Neuronal stem cell (in vitro differentiated cells): ENCODE measurements around the gene METTL9.

Experiments used
- DNase-seq: peaks from one replicate; pipeline ENCODE4 v3.0.0-alpha.2; 2013; ENCODE audit warnings: low spot score
- H2AFZ ChIP-seq: one replicate; pipeline ENCODE4 v1.6.1; 2013; ENCODE audit warnings: mild to moderate bottlenecking, low read length, inconsistent platforms
- H2AK5ac ChIP-seq: 2 replicates; pipeline ENCODE4 v1.6.1; 2013; ENCODE audit warnings: low read depth, mild to moderate bottlenecking, inconsistent platforms, low read length, moderate library complexity, mixed read lengths
- H2BK120ac ChIP-seq: 2 replicates; pipeline ENCODE4 v1.6.1; 2013; ENCODE audit warnings: low read depth, mild to moderate bottlenecking, inconsistent platforms, low read length, moderate library complexity, mixed read lengths
- H2BK12ac ChIP-seq: one replicate; pipeline ENCODE4 v1.6.1; 2013; ENCODE audit warnings: low read length, inconsistent platforms
- H2BK15ac ChIP-seq: 2 replicates; pipeline ENCODE4 v1.6.1; 2013; ENCODE audit warnings: mild to moderate bottlenecking, low read length, inconsistent platforms, mixed read lengths
- H2BK5ac ChIP-seq: one replicate; pipeline ENCODE4 v1.6.1; 2013; ENCODE audit warnings: inconsistent platforms, mild to moderate bottlenecking, low read length, moderate library complexity
- H3K14ac ChIP-seq: one replicate; pipeline ENCODE4 v1.6.1; 2013; ENCODE audit warnings: low read length, inconsistent platforms
- H3K18ac ChIP-seq: 2 replicates; pipeline ENCODE4 v1.6.1; 2013; ENCODE audit warnings: low read length, inconsistent platforms
- H3K23ac ChIP-seq: 2 replicates; pipeline ENCODE4 v1.6.1; 2013; ENCODE audit warnings: low read depth, mild to moderate bottlenecking, mixed read lengths, low read length, inconsistent platforms; ENCODE audit not compliant: poor library complexity
- H3K27ac ChIP-seq: replicated peaks from 3 replicates; pipeline ENCODE4 v1.5.1; 2013; ENCODE audit warnings: low read length, inconsistent platforms
- H3K27me3 ChIP-seq, 3 experiments: 2 replicates each; pipeline ENCODE4 v1.6.1; 2013; ENCODE audit warnings: low read length in 3 of 3, mild to moderate bottlenecking in 2 of 3, inconsistent platforms in 1 of 3, low read depth in 1 of 3, mixed read lengths in 1 of 3, moderate library complexity in 1 of 3; ENCODE audit not compliant: control insufficient read depth in 3 of 3, insufficient read depth in 3 of 3
- H3K36me3 ChIP-seq, 2 donors: replicated peaks in 1 of 2; 2 replicates each; pipeline ENCODE4 v1.6.1; 2013; ENCODE audit warnings: low read length in 2 of 2; ENCODE audit not compliant: control insufficient read depth in 2 of 2, insufficient read depth in 2 of 2
- H3K4ac ChIP-seq: 2 replicates; pipeline ENCODE4 v1.6.1; 2013; ENCODE audit warnings: inconsistent platforms, mild to moderate bottlenecking, low read length, moderate library complexity
- H3K4me1 ChIP-seq, 2 donors: 1 replicate in 1 of 2; 2 replicates in 1 of 2; pipeline ENCODE4 v1.6.1; 2013; ENCODE audit warnings: low read length in 2 of 2, low read depth in 1 of 2; ENCODE audit not compliant: control insufficient read depth in 2 of 2, insufficient read depth in 1 of 2
- H3K4me2 ChIP-seq: one replicate; pipeline ENCODE4 v1.6.1; 2013; ENCODE audit warnings: mild to moderate bottlenecking, low read length, inconsistent platforms; ENCODE audit not compliant: insufficient read depth, poor library complexity, severe bottlenecking
- H3K4me3 ChIP-seq, 2 donors: 2 replicates each; pipeline ENCODE4 v1.5.1; 2013; ENCODE audit warnings: low read length in 2 of 2, mild to moderate bottlenecking in 2 of 2, inconsistent platforms in 1 of 2, moderate library complexity in 1 of 2
- H3K79me1 ChIP-seq: one replicate; pipeline ENCODE4 v1.6.1; 2013; ENCODE audit warnings: low read depth, mild to moderate bottlenecking, inconsistent platforms, low read length, moderate library complexity
- H3K9ac ChIP-seq: one replicate; pipeline ENCODE4 v1.6.1; 2013; ENCODE audit warnings: mild to moderate bottlenecking, low read depth, low read length, inconsistent platforms; ENCODE audit not compliant: poor library complexity
- H3K9me3 ChIP-seq, 2 donors: replicated peaks in 1 of 2; 2 replicates each; pipeline versions ENCODE3 to v1.6.1; 2013; ENCODE audit warnings: low read length in 2 of 2, mild to moderate bottlenecking in 2 of 2, inconsistent platforms in 1 of 2, low read depth in 1 of 2, mixed read lengths in 1 of 2, moderate library complexity in 1 of 2; ENCODE audit not compliant: control insufficient read depth in 2 of 2, insufficient read depth in 1 of 2
- H4K8ac ChIP-seq: one replicate; pipeline ENCODE4 v1.6.1; 2013; ENCODE audit warnings: low read depth, mild to moderate bottlenecking, inconsistent platforms, low read length, moderate library complexity
- H4K91ac ChIP-seq: one replicate; pipeline ENCODE4 v1.6.1; 2013; ENCODE audit warnings: low read length, low read depth, mild to moderate bottlenecking, inconsistent platforms; ENCODE audit not compliant: poor library complexity
- WGBS, 2 donors: extraction: QIAGEN DNeasy Blood & Tissue Kit; methylation state at CpG; one replicate each; pipeline ENCODE4 v1.1.7; 2013; ENCODE audit warnings: missing lambda C conversion rate in 2 of 2, mixed read lengths in 1 of 2; ENCODE audit not compliant: insufficient read length in 2 of 2, insufficient replicate concordance in 1 of 2; ENCODE audit errors: extremely low coverage in 2 of 2; 5-methylcytosine and 5-hydroxymethylcytosine counted together

METTL9 gene

GRCh38 chr16:21593530-21594289, 5.7 kb upstream of the METTL9 start:
- no CpG with 5 or more reads among the region's 7 CpGs for whole genome bisulfite sequencing, 2 donors
- Histone ChIP-seq H3K4me3 (no peak overlapping the region), H3K9ac (no peak overlapping the region), H3K9me3 (no peaks in the 10 kb centered on the region), H3K79me1 (no peaks in the 10 kb centered on the region), H3K23ac (no peak overlapping the region), H4K91ac (no peak overlapping the region), H2BK120ac (no peak overlapping the region), H3K27me3 (peaks cover 0 to 10% (median 0%) of the 10 kb centered on the region in 3 experiments), H2BK15ac (no peak overlapping the region), H4K8ac (no peak overlapping the region), H3K27ac (no peak overlapping the region), H3K4me2 (no peak overlapping the region), H2BK5ac (no peak overlapping the region), H3K14ac (no peak overlapping the region), H3K18ac (no peak overlapping the region), H3K4me1 (peaks cover 0 to 3% of the 10 kb centered on the region in 2 donors), H3K36me3 (no peaks in the 10 kb centered on the region), H2BK12ac (no peak overlapping the region), H2AK5ac (no peak overlapping the region), H3K4ac (no peak overlapping the region), H2AFZ (no peak overlapping the region)
- DNase-seq: no peak

- no CpG with 5 or more reads among the region's 2 CpGs for WGBS, 2 donors
- no peak for DNase-seq
- no peak overlapping the region for H3K23ac ChIP-seq
- no peak overlapping the region for H3K27ac ChIP-seq
- no peak overlapping the region for H2AK5ac ChIP-seq
- no peak overlapping the region for H3K18ac ChIP-seq
- peak overlapping the region; percentile 84 for H2AFZ ChIP-seq
- peaks cover 0 to 12% of the 10 kb centered on the region in 2 donors for H3K4me1 ChIP-seq
- H3K4me2 ChIP-seq: no peak overlapping the region
- no peak overlapping the region for H2BK12ac ChIP-seq
- H3K4ac ChIP-seq: no peak overlapping the region
- no peaks in the 10 kb centered on the region for H3K9me3 ChIP-seq
- H2BK5ac ChIP-seq: no peak overlapping the region
- H3K9ac ChIP-seq: no peak overlapping the region
- peaks cover 0 to 4% of the 10 kb centered on the region in 2 donors for H3K36me3 ChIP-seq
- no peak overlapping the region for H3K14ac ChIP-seq
- no peak overlapping the region for H2BK15ac ChIP-seq
- no peaks in the 10 kb centered on the region for H3K79me1 ChIP-seq
- no peak overlapping the region for H4K91ac ChIP-seq
- H2BK120ac ChIP-seq: no peak overlapping the region
- H3K27me3 ChIP-seq: peaks cover 0 to 3% (median 0%) of the 10 kb centered on the region in 3 experiments
- H3K4me3 ChIP-seq: no peak overlapping the region
- no peak overlapping the region for H4K8ac ChIP-seq
Observed at GRCh38 chr16:21597561-21598030, 1.8 kb upstream of the METTL9 start.

GRCh38 chr16:21598206-21598605, 1.2 kb upstream of the METTL9 start:
- H2AK5ac ChIP-seq: no peak overlapping the region
- no peaks in the 10 kb centered on the region for H3K9me3 ChIP-seq
- H3K23ac ChIP-seq: no peak overlapping the region
- DNase-seq: no peak
- no peak overlapping the region for H4K91ac ChIP-seq
- peak overlapping the region in 1 of 2 donors; percentile 94 for H3K4me3 ChIP-seq
- no peak overlapping the region for H3K18ac ChIP-seq
- no peak overlapping the region for H3K14ac ChIP-seq
- H2AFZ ChIP-seq: peak overlapping the region; percentile 98
- WGBS, 2 donors: no CpG with 5 or more reads among the region's 12 CpGs
- H3K4ac ChIP-seq: no peak overlapping the region
- peaks cover 0 to 2% (median 0%) of the 10 kb centered on the region in 3 experiments for H3K27me3 ChIP-seq
- H2BK12ac ChIP-seq: no peak overlapping the region
- H3K79me1 ChIP-seq: no peaks in the 10 kb centered on the region
- H3K4me1 ChIP-seq: peaks cover 0 to 12% of the 10 kb centered on the region in 2 donors
- H2BK120ac ChIP-seq: no peak overlapping the region
- no peak overlapping the region for H4K8ac ChIP-seq
- no peak overlapping the region for H3K4me2 ChIP-seq
- H2BK5ac ChIP-seq: no peak overlapping the region
- no peak overlapping the region for H3K27ac ChIP-seq
- no peak overlapping the region for H3K9ac ChIP-seq
- peaks cover 0 to 4% of the 10 kb centered on the region in 2 donors for H3K36me3 ChIP-seq
- H2BK15ac ChIP-seq: no peak overlapping the region

- WGBS, 2 donors: no CpG with 5 or more reads among the region's 13 CpGs
- Histone ChIP-seq H3K36me3 (peaks cover 0 to 4% of the 10 kb centered on the region in 2 donors), H2AFZ (peak overlapping the region; percentile 98), H4K91ac (peak overlapping the region; percentile 18), H2BK5ac (peak overlapping the region; percentile 77), H3K27me3 (no peaks in the 10 kb centered on the region), H3K23ac (peak overlapping the region; percentile 50), H3K9me3 (no peaks in the 10 kb centered on the region), H2BK12ac (no peak overlapping the region), H3K27ac (peak overlapping the region; percentile 55), H3K79me1 (no peaks in the 10 kb centered on the region), H3K14ac (no peak overlapping the region), H3K4me2 (peak overlapping the region; percentile 51), H4K8ac (no peak overlapping the region), H2AK5ac (no peak overlapping the region), H3K4ac (no peak overlapping the region), H2BK15ac (peak overlapping the region; percentile 47), H3K18ac (peak overlapping the region; percentile 53), H2BK120ac (peak overlapping the region; percentile 29), H3K4me1 (peaks cover 0 to 12% of the 10 kb centered on the region in 2 donors), H3K9ac (peak overlapping the region; percentile 93), H3K4me3 (peak overlapping the region; percentile 89 to 94)
- DNase-seq: no peak
Observed at GRCh38 chr16:21598701-21599121, 666 bp upstream of the METTL9 start.
